Measurements from ENCODE around the gene CDK10. TPM values are rescaled to one million over a fixed set of nuclear protein-coding genes. Genes with fewer than 3 reads are reported as not detected.
"Not testable (repeated sequence)": the region's sequence is repeated elsewhere in the genome, so short reads cannot be mapped to it uniquely, and the experiment has no call there.

CDK10 gene, protein sequence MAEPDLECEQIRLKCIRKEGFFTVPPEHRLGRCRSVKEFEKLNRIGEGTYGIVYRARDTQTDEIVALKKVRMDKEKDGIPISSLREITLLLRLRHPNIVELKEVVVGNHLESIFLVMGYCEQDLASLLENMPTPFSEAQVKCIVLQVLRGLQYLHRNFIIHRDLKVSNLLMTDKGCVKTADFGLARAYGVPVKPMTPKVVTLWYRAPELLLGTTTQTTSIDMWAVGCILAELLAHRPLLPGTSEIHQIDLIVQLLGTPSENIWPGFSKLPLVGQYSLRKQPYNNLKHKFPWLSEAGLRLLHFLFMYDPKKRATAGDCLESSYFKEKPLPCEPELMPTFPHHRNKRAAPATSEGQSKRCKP
- total RNA-seq = 41.0 TPM
- long read RNA-seq, transcript CDK10-202 (13 exons, 1,798 nt) = major isoform, 26 of 126 reads
- long read RNA-seq, transcript CDK10-204 (11 exons, 2,532 nt) = minor isoform, 5 of 126 reads
- long read RNA-seq, transcript CDK10-212 (12 exons, 1,376 nt) = minor isoform, 8 of 126 reads
- long read RNA-seq, partial matches to known transcripts = 7 of 126 reads
- long read RNA-seq, other reads (novel, unspliced or antisense) = 79 of 126 reads

DNA sequence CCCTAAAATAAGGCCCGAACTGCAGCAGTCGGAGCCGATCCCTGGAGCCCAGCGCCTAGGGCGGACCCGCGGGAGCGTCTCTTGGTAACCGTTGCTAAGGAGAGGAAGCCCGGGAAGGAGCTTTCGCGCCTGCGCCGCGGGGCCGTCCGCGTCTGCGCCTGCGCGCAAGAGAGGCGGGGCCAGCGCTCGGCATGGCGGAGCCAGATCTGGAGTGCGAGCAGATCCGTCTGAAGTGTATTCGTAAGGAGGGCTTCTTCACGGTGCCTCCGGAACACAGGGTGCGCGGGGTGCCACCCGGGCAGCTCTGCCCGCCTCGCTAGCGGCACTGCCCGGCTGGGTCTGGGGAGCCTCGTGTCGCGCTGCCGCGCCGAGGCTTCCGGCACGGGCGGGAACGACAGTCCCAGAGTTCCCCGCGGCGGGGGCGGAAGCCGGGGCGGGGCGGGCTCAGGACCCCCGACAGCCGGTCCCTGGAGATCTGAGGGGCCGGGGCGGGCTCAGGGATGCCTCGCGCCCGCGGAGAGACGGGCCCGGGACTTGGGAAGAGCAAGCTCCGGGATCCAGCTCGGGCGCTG is at the start of gene CDK10:
Gene CDK10, plus strand, starts transcription at position 170 of the 572 bp plus-strand sequence. Its CDS starts 22 bp downstream, at position 192.
- peak; percentile 98 for DNase-seq (ENCODE audit: low spot score)

DNA sequence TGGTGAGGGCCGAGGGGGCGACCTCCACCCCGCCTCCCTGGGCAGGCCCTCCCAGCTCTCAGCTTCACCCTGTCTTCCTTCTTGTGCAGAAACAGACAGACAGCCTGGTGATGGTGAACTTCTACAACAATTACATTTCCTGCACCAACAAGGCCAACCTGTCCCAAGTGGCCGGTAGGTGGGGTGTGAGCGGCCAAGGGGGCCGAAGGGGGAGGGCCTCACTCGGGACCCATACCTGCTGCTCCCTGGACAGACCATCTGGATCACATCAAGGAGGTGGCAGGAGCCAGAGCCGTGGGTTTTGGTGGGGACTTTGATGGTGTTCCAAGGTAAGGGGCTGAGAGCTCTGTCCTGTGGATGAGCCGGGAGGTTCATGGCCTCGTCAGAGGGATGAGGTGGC is 49.1 kb upstream of the CDK10 start:
- no peak for DNase-seq (ENCODE audit: low spot score)

GRCh38 chr16:89638455-89638854 is 48.0 kb upstream of the CDK10 start:
- no peak for DNase-seq (ENCODE audit: low spot score)

GRCh38 chr16:89639385-89639784 is 47.1 kb upstream of the CDK10 start:
- DNase-seq (ENCODE audit: low spot score) = no peak

DNA sequence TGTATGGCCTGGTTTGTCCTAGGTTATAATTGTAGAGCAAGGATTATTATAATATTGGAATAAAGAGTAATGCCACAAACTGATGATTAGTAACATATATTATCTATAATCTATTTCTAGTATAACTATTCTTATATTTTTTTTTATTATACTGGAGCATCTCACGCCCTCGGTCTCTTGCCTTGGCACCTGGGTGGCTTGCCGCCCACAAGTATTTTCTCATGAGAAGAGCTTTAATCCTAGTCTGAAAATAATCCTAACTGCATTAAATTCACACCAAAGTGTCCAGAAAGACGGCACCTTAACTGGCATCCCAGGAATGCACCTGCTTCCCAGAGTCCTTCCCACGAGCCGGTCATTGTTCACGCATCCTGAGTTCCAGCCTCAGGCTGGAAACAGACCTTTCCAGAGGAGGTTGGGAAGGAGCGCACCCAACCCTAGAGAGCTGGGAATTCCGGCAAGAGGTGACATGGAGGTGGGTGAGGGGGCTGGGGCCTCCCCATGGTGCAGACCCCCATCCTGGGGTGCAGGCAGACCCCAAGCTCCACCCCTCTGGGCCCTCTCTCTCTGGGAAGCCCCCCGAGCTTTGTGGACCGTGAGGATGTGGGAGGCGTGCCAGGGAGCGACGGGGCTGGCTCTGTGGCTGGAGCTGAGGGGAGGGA is 44.9 kb upstream of the CDK10 start:
- no peak for DNase-seq (ENCODE audit: low spot score)

- DNase-seq (ENCODE audit: low spot score) = no peak
Observed at GRCh38 chr16:89642574-89642973, 43.9 kb upstream of the CDK10 start.

DNA sequence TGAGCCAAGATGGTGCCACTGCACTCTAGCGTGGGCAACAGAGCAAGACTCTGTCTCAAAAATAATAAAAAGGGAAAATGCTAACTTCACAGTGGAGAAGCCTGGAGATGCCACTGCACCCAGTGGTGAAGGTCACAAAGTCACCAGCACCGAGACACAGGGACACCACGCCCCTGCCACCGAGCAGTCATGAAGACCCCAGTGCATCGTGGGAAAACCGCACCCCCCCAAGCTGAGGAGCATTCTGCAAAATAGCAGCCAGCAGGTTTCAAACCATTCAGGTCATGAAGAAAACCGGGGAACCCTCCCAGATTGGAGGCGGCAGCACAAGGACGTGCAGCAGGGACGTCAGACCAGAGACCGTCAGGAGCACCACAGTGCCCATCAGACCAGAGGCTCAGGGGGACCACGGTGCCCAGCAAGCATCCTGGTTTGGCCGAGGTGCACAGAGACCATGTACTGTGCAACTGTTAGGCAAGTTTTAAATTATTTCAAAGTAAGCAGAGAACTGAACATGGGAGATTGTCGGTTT is 42.7 kb upstream of the CDK10 start:
- no peak for DNase-seq (ENCODE audit: low spot score)

GRCh38 chr16:89645122-89645521 is 41.4 kb upstream of the CDK10 start:
- DNase-seq (ENCODE audit: low spot score) = no peak

DNA sequence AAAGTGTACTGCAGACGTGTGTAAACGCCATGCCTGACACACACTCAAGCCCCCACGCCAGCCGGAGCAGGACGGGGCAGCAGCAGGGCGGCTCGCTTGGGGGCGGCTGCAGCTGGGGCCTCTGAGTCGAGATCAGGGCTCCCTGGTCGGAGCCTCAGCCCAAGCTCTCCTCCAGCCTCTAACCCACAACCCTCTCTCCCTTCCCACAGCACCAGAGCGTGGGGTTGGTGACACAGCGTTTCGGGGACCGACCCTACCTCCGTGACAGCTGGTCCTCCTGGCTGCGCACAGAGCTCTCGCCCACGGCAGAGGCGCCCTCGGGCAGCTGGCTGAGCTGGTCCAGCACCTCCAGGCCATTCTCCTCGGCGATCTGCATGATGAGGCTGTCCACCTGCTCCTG is 40.2 kb upstream of the CDK10 start:
- no peak for DNase-seq (ENCODE audit: low spot score)

DNA sequence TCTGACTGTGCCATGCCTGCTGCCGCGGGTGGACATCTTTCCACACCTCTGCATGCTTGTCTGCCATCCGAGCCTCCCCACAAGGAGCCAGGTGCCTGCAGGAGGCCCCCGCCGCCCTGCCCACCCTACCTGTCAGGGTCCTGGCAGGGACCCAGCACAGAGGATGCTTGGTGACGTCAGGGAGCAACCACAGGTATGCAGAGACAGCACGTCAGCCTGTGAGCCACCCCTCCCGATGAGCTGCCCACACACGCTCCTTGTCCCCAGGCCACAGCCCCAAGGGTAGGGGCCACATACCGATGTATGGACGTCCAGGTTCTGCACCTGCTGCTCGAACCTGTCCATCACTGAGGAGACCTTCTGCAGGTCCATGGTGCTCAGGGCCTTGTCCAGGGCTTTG is 39.6 kb upstream of the CDK10 start:
- no peak for DNase-seq (ENCODE audit: low spot score)

DNA sequence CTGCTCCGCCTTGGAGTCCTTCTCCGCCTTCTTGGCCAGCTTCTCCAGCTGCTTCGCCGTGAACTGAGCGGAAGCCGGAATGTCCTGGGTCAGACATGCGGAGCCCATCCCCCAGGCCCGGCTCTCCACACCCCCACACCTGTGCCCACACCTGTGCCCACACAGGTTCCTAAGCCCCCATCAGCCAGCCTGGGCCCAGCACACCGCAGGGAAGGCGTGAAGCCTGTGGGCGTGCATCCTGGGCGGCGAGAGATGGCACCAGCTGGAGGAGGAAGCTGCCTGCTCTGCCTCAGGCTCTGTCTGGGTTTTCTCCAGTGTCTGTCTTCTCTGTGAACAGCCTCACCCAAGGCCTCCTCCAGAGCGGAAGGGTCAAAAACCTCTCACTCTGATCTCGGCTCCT is 34.9 kb upstream of the CDK10 start:
- no peak for DNase-seq (ENCODE audit: low spot score)

GRCh38 chr16:89653656-89654295 is 32.7 kb upstream of the CDK10 start:
- DNase-seq (ENCODE audit: low spot score) = no peak

DNA sequence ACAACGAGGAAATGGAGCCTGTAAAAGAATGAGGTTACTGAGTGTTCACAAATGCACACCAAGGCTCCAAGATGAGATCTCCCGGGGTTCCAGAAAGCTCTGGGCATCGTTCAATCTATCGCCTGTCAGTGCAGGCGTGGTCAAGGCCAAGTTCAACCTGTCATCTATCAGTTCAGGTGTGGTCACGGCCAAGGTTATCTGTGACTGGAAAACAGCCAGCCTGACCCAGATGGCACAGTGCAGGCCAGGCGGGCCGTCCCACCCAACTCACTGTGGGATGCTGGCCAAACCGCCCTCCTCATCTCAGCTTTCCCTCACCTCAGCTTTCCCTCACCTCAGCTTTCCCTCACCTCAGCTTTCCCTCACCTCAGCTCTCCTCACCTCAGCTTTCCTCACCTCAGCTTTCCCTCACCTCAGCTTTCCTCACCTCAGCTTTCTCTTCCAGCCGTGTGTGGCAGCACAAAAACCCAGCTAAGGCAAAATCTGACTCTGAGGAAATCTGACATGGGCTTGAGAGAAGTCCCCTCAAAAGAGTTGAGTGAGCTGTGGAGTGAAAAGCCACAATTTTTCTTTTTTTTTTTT is 31.3 kb upstream of the CDK10 start:
- no peak for DNase-seq (ENCODE audit: low spot score)

DNA sequence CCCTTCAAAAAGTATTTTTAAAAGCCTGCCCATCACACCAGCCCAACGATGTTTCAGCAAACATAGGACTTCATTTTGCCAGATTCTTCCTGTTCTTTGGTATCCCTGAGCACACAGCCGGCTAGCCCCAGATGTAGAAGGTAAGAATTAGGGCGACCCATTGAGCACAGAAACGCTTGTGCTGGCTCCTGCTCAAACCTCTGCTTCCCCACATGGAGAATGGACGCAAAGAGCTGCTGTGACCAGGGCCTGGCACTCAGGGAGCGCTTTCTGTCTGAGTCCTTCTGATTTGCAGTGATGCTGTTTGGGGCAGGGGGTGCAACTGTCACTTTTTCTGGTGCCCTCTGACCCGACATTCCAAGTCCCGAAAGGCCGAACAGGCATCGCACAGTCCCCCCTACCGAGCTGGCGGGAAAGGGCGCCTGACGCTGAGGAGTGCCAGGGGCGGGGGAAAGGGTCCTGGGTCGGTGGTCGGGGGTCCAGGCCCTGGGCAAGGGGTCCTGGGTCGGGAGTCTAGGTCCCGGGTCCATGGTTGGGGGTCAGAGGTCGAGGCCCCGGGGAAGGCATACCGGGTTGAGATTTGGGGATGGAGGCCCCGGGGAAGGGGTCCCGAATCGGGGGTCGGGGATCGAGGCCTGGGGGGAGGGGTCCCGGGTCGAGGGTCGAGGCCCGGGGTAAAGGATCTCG is 29.9 kb upstream of the CDK10 start:
- DNase-seq (ENCODE audit: low spot score) = no peak

GRCh38 chr16:89657442-89658220 is 28.9 kb upstream of the CDK10 start, which contains the start of the genes CHMP1A and SPATA33:
Gene CHMP1A, minus strand, starts transcription at chr16:89657708. Its CDS starts 120 bp downstream, at chr16:89657588.
Gene SPATA33, plus strand, starts transcription at chr16:89657836. Its CDS starts 76 bp downstream, at chr16:89657912.
- DNase-seq (ENCODE audit: low spot score) = peak; percentile 97

DNA sequence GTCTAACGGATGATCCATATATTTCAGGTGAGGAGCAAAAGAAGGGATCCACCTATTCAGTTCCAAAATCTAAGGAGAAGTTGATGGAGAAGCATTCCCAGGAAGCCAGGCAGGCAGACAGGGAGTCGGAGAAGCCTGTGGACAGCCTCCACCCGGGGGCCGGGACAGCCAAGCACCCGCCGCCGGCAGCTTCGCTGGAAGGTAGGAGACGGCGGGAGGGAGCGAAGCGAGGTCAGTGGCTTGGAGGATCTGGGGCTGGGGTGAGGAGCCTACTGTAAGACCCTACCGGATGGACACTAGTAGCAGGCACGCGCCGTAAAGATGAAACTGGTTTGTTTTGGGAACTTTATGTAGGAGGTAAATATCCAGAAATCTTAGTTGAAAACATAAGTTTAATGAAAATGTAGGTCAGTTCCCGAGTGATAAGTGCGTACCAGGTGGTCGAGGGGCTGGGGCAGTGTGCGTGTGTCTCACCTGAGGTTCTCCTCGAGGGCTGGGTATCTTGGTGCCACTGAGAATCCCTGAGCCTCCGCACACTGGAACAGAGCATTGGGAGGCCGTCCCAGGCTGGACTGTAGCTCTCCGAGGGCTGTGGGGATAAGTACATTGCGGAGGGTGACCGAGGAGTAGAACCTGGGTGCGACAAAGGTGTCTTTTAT is 28.1 kb upstream of the CDK10 start:
- no peak for DNase-seq (ENCODE audit: low spot score)

DNA sequence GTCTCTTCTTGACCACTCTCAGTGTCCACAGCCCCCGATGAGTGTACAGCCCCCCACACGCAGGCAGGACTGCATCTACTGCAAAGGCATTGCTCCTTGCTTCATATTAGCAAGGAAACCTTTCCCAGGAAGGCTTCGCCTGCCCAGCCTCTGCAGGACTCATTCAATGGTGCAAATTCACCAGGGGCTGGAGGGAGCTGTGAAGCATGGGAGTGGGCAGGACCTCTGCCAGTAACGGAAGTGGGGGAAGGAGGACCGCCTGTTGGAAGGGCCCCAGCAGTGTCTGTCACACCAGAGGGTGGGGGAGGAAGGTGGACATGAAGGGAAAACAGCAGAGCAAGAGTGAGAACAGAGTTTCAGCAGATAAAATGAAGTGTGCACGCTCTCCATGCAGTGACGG is 26.3 kb upstream of the CDK10 start:
- no peak for DNase-seq (ENCODE audit: low spot score)

GRCh38 chr16:89661215-89661614 is 25.3 kb upstream of the CDK10 start:
- no peak for DNase-seq (ENCODE audit: low spot score)

GRCh38 chr16:89664238-89664637 is 22.3 kb upstream of the CDK10 start:
- not testable (repeated sequence) for DNase-seq (ENCODE audit: low spot score)
